NCI-H524 (cell line): Measurements from ENCODE around the gene PDE3A.
"Not testable (repeated sequence)": the region's sequence is repeated elsewhere in the genome, so short reads cannot be mapped to it uniquely, and the experiment has no call there.

Source experiments
- DNase-seq, 2 experiments: peaks; one replicate each; lab custom pipeline; 2025; lab: John Stamatoyannopoulos, UW

The PDE3A gene

DNA sequence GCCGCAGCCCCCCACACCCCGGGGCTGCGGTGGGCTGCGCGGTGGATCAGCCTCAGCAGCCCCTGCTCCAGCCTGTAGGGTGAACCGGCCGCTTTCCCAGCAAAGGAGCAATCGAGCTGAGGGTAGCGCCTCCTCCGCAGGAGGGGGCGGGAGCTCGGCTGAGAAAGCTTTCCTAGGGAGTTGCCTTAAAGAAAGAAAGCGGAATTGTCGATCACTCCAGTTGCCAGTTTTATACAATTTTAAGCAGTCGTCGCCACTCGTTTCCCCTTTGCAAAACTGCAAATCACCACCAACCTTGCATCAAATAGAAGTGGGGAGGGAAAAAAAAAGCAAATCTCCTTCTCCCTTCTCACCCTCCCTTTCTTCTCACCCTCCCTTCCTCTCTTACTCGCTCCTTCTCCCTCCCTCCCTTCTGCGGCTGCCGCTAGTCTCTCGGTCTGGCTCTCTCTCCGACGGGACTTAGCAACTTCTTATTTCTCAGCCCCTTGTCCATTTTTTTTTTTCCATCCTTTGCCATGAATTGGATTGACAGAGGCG is at the start of gene PDE3A:
PDE3A (plus strand) TSS at position 424 of the 537 bp plus-strand sequence. CDS start 748 bp downstream, outside the sequence.
- peak; percentile 35 to 56 for DNase-seq

DNA sequence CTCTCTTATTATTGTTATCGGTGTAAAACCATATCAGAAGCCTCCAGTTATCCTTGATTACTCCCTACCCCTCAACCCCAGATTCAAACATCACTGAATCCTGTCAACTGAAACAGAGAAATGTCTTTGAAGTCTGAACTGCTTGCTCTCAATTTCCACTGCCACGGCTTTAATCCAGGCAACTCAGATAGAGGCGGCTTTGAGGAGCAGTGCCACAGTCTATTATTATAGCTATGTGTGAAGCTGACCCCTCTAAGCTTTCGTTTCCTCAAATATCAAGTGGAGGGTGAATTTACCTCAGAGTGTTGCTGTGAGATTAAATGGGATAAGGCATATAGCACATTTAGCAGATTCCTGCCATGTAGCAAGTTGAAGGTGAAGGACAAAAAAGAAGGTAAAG is 49.0 kb upstream of the PDE3A start:
- DNase-seq = no peak

DNA sequence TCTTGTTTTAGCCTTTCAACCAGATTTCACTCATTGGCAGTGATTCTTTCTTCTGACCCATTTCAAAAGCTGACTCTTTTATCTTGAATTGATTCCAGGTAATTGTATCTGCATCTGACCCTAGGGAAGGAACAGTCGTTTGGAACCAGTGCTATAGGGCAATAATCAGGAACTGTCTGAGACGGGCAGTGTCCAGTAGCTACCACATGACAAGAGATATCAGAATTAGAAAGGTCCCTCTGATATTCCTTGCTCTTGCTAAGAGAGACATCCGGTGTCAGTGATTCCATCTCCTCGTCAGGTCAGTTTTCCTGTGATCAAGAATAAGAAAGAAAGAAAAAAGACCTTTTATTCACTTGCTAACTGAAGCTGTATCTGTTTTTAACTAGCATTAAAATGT is 47.8 kb upstream of the PDE3A start:
- DNase-seq = no peak

DNA sequence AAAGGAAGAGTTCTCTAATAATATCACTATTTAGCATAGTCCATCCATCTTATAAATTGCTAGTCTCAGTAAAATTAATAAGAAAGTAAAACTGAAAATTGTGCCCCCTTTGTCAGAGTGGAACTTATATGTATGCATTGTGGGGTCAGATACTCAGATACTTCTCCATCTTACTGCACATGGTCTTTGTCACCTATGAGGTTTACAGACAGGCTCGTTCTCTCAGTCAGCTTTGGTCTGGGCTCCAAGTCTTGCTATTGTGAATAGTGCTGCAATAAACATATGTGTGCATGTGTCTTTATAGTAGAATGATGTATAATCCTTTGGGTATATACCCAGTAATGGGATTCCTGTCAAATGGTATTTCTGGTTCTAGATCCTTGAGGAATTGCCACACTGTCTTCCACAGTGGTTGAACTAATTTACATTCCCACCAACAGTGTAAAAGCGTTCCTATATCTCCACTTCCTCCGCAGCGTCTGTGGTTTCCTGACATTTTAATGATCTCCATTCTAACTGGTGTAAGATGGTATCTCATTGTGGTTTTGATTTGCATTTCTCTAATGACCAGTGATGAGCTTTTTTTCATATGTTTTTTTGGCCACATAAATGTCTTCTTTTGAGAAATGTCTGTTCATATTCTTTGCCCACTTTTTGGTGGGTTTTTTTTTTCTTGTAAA is 37.4 kb upstream of the PDE3A start:
- not testable (repeated sequence) for DNase-seq

DNA sequence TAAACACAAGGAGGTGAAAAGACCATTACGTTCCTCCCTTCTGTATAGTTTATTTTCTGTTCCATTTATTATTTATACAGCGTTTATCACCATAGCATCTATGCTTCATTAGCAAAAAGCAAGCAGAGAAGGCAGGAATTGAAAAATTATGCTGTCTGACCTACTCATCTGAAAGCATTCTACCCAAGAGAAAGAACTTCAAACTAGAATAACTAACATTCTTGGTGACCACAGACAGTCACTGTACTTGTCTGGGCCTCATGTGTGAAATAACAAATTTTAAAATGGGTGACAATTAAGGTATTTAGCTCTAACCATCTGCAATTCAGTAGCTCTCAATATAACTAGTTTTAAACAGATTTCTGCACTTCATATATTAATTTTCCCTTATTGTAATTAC is 29.3 kb upstream of the PDE3A start:
- no peak for DNase-seq

DNA sequence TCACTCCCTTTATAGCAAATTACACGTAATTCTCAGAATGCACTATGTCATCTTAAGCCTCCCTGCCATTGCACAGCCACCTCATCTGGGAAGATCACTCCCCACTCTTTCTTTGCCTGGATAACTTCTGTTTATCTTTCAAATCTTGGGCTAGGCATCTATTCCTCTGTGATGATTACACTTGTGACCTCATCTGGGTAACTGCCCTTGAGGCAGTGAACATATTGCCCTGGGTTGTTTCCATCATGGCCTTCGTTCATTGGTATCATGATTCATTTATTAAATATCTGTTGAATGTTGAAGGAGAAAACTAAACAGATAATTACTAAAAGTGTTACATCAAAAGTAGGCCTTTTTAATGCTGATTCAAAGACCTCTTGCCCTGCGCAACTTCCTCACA is 26.2 kb upstream of the PDE3A start:
- no peak for DNase-seq

DNA sequence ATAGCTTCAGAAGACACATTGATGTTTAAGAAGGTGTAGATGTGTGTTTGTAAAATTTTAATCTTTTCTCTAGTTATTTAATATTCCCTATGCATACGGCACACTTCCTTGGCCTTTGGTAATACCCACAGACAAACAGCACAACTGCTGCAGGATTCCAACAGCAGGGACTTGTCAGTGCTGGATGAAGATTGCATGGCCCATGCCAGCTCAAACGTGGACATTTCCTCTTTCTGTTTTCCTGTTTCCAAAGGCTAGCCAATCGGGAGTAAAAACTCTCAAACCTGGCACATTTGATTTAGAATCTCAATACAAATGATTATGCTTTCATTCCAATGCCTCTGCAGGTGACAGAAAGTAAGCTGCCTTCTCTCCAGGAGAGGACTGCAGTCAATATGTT is 22.5 kb upstream of the PDE3A start:
- no peak for DNase-seq

DNA sequence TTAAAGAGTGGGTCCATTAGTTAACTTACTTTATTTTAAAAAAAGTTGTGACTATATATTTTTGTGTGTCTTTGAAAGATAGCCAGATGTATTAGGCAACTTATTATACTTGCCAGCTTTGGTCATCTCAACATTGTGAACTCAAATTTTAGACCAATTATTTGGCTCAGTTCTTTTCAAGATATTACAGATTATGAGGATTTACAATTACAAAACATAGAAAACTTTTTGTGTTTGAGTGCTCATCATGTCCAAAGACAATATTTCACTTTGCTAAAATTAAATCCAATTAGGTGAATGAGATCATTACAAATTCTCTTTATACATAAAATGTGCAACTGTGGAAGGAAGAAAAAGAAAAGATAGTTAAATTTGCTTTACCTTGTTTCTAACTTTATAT is 18.3 kb upstream of the PDE3A start:
- no peak for DNase-seq

DNA sequence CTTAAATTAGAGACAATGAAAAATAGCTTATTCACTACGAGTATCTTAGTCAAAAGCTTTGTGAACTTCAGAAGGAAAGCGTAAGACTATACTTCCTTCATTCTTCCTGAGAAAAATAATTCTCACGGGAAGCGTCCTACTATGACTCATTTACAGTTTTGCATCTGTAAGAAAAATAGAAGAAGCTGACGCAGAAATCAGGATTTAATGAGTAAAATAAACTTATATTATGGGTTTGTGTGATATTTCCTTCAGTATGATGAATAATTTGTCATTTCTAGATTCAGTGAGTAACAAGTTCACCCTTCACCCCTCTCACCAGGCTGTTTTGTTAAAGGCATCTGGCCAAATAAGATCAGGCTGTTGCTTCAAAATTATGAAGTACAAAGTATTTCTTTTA is 17.8 kb upstream of the PDE3A start:
- no peak for DNase-seq

DNA sequence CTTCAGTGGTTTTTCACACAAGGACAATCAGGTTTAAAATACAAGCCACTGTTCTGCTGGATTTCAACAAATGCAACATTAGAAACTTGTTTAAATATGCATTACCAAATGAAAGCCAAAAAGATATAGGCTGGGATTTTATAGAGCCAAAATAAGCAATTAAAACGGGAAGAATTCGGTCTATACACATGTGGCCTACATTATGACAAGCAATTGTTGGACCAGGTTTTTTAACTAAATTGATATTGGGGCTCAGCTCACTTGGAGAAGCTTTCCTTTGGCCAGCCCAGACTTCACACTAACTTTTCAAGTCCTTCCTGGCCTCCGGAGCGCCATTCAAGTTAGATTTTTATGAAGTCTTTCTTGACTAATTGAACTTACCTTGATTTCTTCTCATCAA is 16.9 kb upstream of the PDE3A start:
- DNase-seq = no peak

DNA sequence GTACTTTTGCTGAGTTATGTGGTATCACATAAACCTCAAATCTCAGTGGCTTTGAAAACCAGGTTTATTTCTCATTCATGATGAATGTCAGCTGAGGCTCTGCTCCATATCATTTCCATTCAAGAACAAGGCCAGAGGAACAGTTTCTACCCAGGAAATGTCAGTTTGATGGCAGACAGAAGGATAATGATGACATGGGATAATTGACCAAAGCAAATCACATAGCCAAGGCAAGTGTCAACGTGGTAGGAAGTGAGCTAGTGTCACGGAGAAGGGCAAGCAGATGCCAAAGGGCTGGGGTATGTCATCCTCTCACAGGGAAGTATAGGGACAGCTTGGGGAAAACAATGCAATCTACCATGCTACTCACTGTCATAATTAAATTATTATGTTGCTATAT is 12.3 kb upstream of the PDE3A start:
- DNase-seq = no peak

DNA sequence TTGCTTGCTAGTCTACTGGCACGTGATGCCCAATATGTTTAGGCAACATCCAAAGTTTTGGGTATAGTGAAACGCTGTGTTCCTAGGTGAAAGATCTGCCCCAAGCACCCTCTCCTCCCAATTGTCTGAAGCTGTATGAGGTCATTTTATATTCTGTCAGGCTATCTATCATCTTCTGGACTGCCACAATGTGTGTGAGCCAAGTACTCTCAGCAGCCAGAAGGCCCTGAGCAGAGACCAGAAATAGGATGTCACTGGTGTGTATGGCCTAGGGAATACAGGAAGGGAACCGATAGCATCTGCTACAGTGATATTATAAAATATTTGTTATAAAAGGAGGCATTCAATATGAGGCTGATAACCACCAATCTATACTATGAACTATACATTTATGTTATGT is 7.9 kb upstream of the PDE3A start:
- DNase-seq = no peak

DNA sequence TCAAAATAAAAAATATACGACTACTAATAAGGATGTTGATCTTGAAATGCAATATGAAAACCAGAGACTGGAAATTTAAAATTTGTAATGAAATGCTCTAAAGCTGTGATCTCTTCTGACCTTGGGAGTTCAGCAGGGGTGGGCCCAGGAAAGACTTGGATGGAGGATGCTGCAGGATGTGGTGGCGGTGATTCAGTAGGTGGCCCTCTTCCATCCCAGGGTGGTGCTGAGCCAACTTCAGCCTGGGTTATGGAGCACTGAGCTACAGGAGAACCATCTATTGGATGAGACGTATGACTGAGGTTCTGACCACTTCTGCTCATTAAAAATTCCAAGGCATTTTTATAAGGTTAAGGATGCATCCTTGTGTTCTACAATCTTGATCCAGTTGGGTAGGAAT is 6.9 kb upstream of the PDE3A start:
- DNase-seq = no peak

DNA sequence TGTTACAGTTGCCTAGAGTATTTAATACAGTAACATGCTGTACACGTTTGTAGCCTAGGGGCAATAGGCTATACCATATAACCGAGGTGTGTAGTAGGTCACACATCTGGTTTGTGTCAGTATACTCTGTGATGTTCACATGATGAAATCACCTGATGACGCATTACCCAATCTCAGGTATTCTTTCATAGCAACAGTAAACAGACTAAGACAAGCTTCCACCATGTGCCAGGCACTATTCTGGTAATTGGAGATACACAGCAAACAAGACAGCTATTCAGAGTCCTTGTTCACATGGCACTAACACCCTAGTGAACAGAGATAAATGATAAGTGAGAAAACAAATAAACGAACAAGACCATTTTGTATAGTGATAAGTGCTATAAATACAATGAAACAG is 3.8 kb upstream of the PDE3A start:
- DNase-seq = no peak

DNA sequence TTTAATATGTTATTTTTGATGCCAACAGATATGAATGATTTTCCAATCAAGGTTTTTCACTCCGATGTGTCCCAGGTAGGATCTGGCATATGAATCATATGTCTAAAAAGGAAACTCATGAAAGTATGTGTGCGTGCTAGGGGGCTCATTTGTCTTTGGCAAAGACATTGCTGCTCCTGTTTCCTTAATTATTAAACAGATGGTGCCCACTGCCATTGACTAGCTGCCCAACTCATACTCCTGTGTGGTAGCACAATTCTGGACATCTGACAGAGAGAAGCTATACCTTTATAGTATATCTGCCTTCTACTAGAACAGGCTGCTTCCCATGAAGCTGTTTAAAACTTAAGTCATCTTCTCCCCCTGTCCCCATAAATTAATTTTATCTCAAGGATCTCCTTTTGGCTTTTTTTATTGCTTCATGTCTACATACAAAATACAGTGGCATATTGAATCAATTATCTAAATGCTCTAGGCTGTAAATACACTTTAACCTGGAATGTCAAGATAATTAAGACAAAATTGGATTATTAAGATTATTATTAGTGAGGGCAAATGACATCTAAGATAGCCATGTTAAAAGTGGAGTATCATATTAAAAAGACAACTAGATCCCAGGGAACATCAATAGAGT is 1.4 kb upstream of the PDE3A start:
- peak in 1 of 2 experiments; percentile 48 for DNase-seq

DNA sequence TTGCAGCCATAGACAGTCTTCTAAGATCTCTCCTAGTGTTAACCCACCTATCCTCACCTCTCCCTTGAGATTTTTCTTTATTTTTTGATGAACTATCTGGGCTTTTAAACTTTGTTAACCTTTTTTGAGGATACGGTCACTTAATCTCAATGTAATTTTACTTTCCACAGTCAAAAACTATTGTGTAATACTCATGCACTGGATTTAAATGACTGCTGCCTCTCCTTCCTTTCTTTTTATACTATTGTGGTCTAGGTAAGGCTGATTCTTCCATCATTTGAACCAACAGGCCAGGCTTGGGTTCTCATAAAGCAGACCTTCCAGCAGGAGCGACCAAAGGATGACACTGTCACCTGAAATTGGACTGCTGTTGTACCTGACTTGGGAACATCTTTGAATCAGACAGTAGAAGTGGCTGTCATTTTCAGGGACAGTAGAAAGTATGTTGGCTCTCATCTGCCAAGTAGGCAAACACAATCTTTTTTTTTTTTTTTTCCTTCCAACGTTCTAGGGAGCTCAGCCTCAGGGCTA is 689 bp upstream of the PDE3A start:
- DNase-seq = no peak

DNA sequence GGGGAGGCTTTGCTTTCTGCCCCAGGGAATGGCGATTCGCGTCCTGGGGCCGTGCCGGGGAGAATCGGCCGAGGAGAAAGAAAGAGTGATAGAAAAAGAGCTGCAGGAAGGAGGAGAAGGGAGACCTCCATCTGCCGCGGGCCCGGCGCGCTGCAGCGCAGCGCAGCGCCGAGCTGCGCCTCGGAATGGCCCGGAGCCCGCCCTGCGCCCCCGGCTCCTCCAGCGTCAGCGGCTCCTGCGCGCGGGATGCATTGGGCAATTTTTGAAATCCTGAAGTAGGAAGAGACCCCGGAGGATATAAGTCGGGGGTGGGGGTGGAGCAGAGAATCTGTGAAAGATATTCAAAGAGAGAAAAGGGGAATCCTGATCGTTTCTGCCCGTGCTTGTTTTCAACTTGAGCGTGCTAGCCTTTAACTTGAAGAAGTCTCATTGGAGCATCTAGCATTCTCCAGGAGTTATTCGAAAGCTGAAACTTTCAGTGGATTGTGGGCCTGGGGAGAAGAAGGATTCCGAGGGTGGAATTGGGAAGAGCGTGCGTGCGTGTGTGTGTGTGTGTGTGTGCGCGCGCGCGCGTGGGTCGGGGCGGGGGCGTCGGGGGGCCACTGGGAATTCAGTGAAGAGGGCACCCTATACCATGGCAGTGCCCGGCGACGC is 441 bp downstream of the PDE3A start:
- DNase-seq = peak in 1 of 2 experiments; percentile 44

DNA sequence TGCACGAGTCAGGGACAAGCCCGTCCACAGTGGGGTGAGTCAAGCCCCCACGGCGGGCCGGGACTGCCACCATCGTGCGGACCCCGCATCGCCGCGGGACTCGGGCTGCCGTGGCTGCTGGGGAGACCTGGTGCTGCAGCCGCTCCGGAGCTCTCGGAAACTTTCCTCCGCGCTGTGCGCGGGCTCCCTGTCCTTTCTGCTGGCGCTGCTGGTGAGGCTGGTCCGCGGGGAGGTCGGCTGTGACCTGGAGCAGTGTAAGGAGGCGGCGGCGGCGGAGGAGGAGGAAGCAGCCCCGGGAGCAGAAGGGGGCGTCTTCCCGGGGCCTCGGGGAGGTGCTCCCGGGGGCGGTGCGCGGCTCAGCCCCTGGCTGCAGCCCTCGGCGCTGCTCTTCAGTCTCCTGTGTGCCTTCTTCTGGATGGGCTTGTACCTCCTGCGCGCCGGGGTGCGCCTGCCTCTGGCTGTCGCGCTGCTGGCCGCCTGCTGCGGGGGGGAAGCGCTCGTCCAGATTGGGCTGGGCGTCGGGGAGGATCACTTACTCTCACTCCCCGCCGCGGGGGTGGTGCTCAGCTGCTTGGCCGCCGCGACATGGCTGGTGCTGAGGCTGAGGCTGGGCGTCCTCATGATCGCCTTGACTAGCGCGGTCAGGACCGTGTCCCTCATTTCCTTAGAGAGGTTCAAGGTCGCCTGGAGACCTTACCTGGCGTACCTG is 1.1 kb downstream of the PDE3A start:
- peak; percentile 20 to 52 for DNase-seq

DNA sequence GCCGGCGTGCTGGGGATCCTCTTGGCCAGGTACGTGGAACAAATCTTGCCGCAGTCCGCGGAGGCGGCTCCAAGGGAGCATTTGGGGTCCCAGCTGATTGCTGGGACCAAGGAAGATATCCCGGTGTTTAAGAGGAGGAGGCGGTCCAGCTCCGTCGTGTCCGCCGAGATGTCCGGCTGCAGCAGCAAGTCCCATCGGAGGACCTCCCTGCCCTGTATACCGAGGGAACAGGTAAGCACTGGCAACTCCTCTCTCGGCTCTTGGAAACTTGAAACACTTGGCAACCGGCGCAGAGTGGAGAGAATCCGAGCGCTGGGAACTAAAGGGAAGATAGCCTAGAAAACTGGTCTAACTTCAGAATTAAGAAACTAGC is 1.7 kb downstream of the PDE3A start:
- DNase-seq = peak in 1 of 2 experiments; percentile 7

DNA sequence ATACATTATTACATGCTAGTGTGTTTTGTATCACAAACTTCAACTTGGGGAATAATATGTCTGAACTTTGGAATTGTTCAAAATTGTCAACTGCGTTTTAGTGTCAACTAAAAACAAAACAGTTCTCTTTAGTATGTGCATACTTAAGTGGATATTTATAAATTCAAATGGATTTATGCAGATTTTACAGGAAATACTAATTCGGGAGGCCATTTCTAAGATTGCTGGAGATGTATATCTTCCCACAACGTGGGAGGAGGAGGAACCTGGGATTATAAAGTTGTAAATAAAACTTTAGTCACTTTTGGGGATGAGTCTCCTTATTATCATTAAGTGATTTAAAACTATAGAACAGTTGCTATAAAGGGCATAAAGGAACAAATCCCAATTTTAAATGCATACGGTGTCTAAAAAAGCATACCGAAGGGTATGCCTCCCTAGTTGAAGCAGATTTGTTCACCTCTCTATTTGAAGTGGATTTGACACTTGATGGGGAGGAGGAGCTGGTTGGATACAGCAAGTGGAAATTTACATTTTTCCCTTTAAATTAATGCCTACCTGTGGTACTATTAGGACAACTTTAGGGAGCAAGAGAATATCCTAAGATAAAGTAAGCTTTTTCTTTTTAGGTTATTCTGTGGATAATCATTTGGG is 2.7 kb downstream of the PDE3A start:
- DNase-seq = no peak

DNA sequence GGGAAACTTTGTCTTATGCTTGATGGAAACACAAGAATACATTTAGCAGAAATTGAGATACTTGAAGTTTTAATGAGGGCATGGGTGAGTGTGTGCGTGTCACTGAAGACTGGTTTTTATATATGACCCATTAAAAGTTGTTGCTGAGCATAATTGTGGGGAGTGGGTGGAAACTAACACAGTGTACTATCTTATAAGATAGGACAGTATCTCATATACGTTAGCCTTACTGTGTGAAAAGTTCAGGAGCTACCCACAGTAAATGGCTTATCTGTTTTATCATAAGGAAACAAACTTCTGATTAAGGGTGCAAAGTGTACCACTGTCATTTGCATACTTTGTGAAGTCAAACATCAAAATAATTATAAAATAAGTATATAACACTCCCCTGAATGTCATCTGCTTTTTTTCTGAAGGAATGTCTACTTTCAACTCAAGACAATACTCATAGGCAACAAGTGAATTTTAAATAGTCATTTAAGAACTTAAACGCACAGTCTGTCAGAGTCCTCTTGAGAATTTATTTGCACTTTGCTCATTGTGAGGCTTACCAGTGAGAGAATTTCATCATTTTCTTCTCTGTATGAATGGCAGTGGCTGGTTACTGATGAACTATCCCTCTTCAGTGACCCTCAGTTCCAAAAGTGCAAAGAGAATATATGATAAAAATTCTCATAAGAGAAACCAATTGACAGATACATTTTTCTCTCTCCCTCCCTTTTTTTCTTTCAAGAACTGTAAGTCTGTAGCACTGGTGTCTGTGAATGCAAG is 4.2 kb downstream of the PDE3A start:
- no peak for DNase-seq
